K562 (cell line): Measurements from ENCODE around the gene GZF1. TPM values are rescaled to one million over a fixed set of nuclear protein-coding genes. Genes with fewer than 3 reads are reported as not detected.

ENCODE experiments used
- EP400 ChIP-seq: fragments of 450-650 bp; IDR thresholded peaks from 2 replicates; pipeline ENCODE4 v1.6.1; 2017; ENCODE audit warnings: antibody characterized with exemption, mild to moderate bottlenecking, moderate library complexity
- GTF2B ChIP-seq: IDR thresholded peaks from 2 replicates; pipeline ENCODE4 v1.6.1; 2011; ENCODE audit not compliant: insufficient read length; ENCODE audit errors: extremely low read depth
- KLF1 ChIP-seq: fragments of 450-650 bp; IDR thresholded peaks from 2 replicates; pipeline ENCODE4 v1.6.1; 2016; ENCODE audit warnings: missing genetic modification characterization, missing compliant biosample characterization
- SRSF3 ChIP-seq: fragments of 200-400 bp; formaldehyde crosslinking; IDR thresholded peaks from 2 replicates; pipeline ENCODE4 v1.6.1; 2016; ENCODE audit warnings: mild to moderate bottlenecking, low read length, moderate library complexity; ENCODE audit not compliant: insufficient read depth
- SRSF7 ChIP-seq: fragments of 200-400 bp; formaldehyde crosslinking; optimal IDR thresholded peaks from 2 replicates; pipeline ENCODE3; 2017; ENCODE audit warnings: mild to moderate bottlenecking, low read depth, low read length
- TRIM24 ChIP-seq, 2 experiments: fragments of 450-650 bp; IDR thresholded peaks; 2 replicates each; pipeline ENCODE4 v1.6.1; 2016
- ZNF165 ChIP-seq: fragments of 250-450 bp; sonication (Bioruptor Pico); IDR thresholded peaks from 2 replicates; pipeline ENCODE4 v1.4.0; 2020; ENCODE audit warnings: borderline replicate concordance
- ZNF3 ChIP-seq: fragments of 250-450 bp; sonication (Bioruptor Pico); IDR thresholded peaks from 2 replicates; pipeline ENCODE4 v1.5.0; 2021; ENCODE audit warnings: mild to moderate bottlenecking, moderate library complexity
- ZNF780A ChIP-seq: fragments of 250-450 bp; sonication (Bioruptor Pico); IDR thresholded peaks from 2 replicates; pipeline ENCODE4 v1.5.0; 2021; ENCODE audit warnings: mild to moderate bottlenecking
- polyA plus RNA-seq, 8 experiments: library from polyadenylated mRNA; depleted of rRNA in 4 of 8; stranded (reverse) in 5 of 8; unstranded in 3 of 8; fragments of >200 nt; fragmentation: Nextera tagmentation in 2 of 8; fragmentation: Illumina TruSeq in 1 of 8; extraction: Ambion mirVana in 2 of 8; extraction: Trizol in 1 of 8; gene quantifications; 2 replicates each; pipeline versions ENCODE4 v1.2.1 to v1.2.3, GENCODE V29; 2011 to 2014; ENCODE audit warnings: inconsistent platforms in 1 of 8, missing spikeins in 1 of 8
- total RNA-seq, 7 experiments: library from RNA; depleted of rRNA in 6 of 7; stranded (reverse); fragments of >200 nt in 6 of 7; fragmentation: Illumina TruSeq in 2 of 7; extraction: Trizol in 2 of 7; gene quantifications; 2 replicates each; pipeline versions ENCODE4 v1.2.1 to v1.2.3, GENCODE V29; 2011 to 2021; ENCODE audit warnings: low replicate concordance in 1 of 7
- TF ChIP-seq, protein P1 (sequence below), 2 experiments: fragments of 450-650 bp; formaldehyde crosslinking in 1 of 2; IDR thresholded peaks; 2 replicates each; pipeline versions ENCODE4 v1.4.0 to v1.6.1; 2014 to 2020; ENCODE audit warnings: mild to moderate bottlenecking in 2 of 2, borderline replicate concordance in 1 of 2, low read depth in 1 of 2
- TF ChIP-seq, protein P2 (sequence below): sonication (generic); formaldehyde crosslinking; IDR thresholded peaks from 2 replicates; pipeline ENCODE4 v1.8.0; 2023; ENCODE audit warnings: mild to moderate bottlenecking, missing genetic modification reagents
- TF ChIP-seq, protein P3 (sequence below): sonication (generic); formaldehyde crosslinking; IDR thresholded peaks from 2 replicates; pipeline ENCODE4 v1.8.1; 2023; ENCODE audit warnings: mild to moderate bottlenecking, missing genetic modification reagents

The GZF1 gene
- total and polyA plus RNA-seq, 9 of the 15 experiments (the other 6 are each of a cell fraction or from before 2014, with no cell fraction given): 1.2 to 15.7 (median 7.4) TPM

GRCh38 chr20:23357767-23358562 is 4.0 kb upstream of the GZF1 start (continued):
- TF ChIP-seq, protein P1, sequence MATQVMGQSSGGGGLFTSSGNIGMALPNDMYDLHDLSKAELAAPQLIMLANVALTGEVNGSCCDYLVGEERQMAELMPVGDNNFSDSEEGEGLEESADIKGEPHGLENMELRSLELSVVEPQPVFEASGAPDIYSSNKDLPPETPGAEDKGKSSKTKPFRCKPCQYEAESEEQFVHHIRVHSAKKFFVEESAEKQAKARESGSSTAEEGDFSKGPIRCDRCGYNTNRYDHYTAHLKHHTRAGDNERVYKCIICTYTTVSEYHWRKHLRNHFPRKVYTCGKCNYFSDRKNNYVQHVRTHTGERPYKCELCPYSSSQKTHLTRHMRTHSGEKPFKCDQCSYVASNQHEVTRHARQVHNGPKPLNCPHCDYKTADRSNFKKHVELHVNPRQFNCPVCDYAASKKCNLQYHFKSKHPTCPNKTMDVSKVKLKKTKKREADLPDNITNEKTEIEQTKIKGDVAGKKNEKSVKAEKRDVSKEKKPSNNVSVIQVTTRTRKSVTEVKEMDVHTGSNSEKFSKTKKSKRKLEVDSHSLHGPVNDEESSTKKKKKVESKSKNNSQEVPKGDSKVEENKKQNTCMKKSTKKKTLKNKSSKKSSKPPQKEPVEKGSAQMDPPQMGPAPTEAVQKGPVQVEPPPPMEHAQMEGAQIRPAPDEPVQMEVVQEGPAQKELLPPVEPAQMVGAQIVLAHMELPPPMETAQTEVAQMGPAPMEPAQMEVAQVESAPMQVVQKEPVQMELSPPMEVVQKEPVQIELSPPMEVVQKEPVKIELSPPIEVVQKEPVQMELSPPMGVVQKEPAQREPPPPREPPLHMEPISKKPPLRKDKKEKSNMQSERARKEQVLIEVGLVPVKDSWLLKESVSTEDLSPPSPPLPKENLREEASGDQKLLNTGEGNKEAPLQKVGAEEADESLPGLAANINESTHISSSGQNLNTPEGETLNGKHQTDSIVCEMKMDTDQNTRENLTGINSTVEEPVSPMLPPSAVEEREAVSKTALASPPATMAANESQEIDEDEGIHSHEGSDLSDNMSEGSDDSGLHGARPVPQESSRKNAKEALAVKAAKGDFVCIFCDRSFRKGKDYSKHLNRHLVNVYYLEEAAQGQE (IDR thresholded peaks at IDR 0.05; ENCODE audit: borderline replicate concordance): peak; percentile 79
- TF ChIP-seq, protein P1 (CRISPR knock-in tag; IDR thresholded peaks at IDR 0.05; ENCODE audit: low read depth): no peak
- TF ChIP-seq ZNF3 (CRISPR knock-in tag) (no peak), SRSF3 (no peak), TRIM24 (IDR thresholded peaks at IDR 0.05) (no peak), KLF1 (no peak), ZNF780A (CRISPR knock-in tag) (no peak), ZNF165 (no peak), GTF2B (no peak), EP400 (peak; percentile 72), SRSF7 (no peak)
- TF ChIP-seq, protein P2, sequence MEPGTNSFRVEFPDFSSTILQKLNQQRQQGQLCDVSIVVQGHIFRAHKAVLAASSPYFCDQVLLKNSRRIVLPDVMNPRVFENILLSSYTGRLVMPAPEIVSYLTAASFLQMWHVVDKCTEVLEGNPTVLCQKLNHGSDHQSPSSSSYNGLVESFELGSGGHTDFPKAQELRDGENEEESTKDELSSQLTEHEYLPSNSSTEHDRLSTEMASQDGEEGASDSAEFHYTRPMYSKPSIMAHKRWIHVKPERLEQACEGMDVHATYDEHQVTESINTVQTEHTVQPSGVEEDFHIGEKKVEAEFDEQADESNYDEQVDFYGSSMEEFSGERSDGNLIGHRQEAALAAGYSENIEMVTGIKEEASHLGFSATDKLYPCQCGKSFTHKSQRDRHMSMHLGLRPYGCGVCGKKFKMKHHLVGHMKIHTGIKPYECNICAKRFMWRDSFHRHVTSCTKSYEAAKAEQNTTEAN (CRISPR knock-in tag): no peak
- TF ChIP-seq, protein P3, sequence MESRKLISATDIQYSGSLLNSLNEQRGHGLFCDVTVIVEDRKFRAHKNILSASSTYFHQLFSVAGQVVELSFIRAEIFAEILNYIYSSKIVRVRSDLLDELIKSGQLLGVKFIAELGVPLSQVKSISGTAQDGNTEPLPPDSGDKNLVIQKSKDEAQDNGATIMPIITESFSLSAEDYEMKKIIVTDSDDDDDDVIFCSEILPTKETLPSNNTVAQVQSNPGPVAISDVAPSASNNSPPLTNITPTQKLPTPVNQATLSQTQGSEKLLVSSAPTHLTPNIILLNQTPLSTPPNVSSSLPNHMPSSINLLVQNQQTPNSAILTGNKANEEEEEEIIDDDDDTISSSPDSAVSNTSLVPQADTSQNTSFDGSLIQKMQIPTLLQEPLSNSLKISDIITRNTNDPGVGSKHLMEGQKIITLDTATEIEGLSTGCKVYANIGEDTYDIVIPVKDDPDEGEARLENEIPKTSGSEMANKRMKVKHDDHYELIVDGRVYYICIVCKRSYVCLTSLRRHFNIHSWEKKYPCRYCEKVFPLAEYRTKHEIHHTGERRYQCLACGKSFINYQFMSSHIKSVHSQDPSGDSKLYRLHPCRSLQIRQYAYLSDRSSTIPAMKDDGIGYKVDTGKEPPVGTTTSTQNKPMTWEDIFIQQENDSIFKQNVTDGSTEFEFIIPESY: no peak
